ENCODE results near the gene TMEM183A. TPM values are rescaled to one million over a fixed set of nuclear protein-coding genes. Genes with fewer than 3 reads are reported as not detected.

The TMEM183A gene
- total RNA-seq, 1 donor from 2014 or later: 79.2 TPM

- TF ChIP-seq CTCF (conservative IDR thresholded peaks at IDR 0.05; ENCODE audit: low read depth, low read length): no peak
- DNase-seq (ENCODE audit: low read depth): no peak
- no peak overlapping the region for H3K4me3 ChIP-seq (ENCODE audit: low read depth, low read length)
Measured at GRCh38 chr1:203048086-203048485, 40.9 kb downstream of the TMEM183A start.

- no peak overlapping the region for H3K4me3 ChIP-seq (ENCODE audit: low read depth, low read length)
- no peak for TF ChIP-seq CTCF (conservative IDR thresholded peaks at IDR 0.05; ENCODE audit: low read depth, low read length)
- no peak for DNase-seq (ENCODE audit: low read depth)
Measured at GRCh38 chr1:203048555-203049051, 41.4 kb downstream of the TMEM183A start.

DNA sequence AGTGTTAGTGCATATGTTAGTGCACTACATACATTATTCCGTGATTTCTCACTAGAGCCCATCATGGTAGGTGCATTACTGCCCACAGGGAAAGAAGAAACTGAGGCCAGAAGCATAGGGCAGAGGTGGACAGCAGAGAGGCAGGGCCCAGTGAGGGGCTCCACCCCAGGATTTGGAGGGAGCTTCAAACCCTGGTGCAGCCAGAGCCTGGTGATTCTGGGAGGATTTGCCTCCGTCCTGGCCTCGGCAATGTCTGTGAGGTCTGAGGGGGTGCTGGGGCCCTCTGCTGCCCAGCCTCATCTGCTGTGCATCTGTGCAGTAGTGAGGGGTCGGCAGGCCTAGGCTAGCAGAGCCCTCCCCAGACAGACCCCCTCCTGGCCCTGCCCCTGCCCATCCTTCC is 41.9 kb downstream of the TMEM183A start:
- DNase-seq (ENCODE audit: low read depth): no peak
- H3K4me3 ChIP-seq (ENCODE audit: low read depth, low read length): no peak overlapping the region
- TF ChIP-seq CTCF (conservative IDR thresholded peaks at IDR 0.05; ENCODE audit: low read depth, low read length): no peak

DNA sequence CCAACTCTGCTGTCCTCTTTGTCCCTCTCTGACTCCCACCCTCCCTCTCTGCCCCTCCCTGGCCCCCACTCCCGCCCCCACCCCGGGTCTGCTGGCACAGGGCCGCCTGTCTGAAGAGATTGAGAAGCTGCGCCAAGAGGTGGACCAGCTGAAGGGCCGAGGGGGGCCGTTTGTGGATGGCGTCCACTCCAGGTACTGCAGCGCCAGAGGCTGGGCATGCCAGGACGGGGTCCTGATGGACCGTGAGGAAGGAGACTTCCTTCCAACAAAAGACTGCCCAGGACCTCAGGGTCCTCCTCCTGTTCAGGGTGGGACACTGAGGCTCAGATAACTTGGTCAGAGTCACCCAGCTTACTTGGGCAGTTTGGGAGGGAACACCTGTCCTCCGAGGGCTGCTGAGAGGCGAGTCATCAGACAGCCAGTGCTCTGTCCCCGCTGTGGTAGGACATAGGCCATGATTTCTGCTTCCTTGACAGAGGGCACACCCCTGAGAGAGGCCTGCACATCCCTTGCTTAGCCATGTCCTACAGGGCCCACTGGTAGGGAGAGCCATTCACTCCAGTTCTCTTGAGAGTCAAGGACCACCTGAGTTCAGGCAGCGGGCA is 42.5 kb downstream of the TMEM183A start:
- no peak for TF ChIP-seq CTCF (conservative IDR thresholded peaks at IDR 0.05; ENCODE audit: low read depth, low read length)
- DNase-seq (ENCODE audit: low read depth): no peak
- no peak overlapping the region for H3K4me3 ChIP-seq (ENCODE audit: low read depth, low read length)

- no peak for TF ChIP-seq CTCF (conservative IDR thresholded peaks at IDR 0.05; ENCODE audit: low read depth, low read length)
- H3K4me3 ChIP-seq (ENCODE audit: low read depth, low read length): no peak overlapping the region
- no peak for DNase-seq (ENCODE audit: low read depth)
Measured at GRCh38 chr1:203050826-203051225, 43.7 kb downstream of the TMEM183A start.

DNA sequence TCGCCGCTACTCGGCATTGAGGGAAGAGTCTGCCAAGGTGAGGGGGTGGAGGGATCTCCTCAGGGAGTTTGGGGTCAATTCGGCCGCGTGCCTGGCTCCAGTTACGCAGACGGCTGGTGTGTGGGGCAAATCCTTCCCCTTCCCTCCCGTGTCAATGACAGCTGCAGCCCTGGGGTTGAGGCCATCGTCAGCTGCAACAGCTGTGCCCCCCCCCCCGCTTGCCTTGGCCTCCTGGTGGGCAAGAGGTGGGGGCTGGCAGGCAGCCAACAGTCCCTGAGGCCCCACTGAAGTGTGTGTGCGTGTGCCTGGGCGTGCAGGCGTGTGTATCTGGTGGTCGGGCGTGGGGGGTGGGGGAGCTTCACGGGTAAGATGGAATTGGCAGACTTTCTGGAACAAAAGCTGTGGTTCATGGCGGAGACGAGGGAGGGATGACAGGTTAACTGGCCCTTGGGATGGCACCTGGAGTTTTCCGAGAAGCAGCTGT is 44.7 kb downstream of the TMEM183A start:
- H3K4me3 ChIP-seq (ENCODE audit: low read depth, low read length): no peak overlapping the region
- TF ChIP-seq CTCF (conservative IDR thresholded peaks at IDR 0.05; ENCODE audit: low read depth, low read length): no peak
- DNase-seq (ENCODE audit: low read depth): no peak

- no peak for DNase-seq (ENCODE audit: low read depth)
- H3K4me3 ChIP-seq (ENCODE audit: low read depth, low read length): no peak overlapping the region
- no peak for TF ChIP-seq CTCF (conservative IDR thresholded peaks at IDR 0.05; ENCODE audit: low read depth, low read length)
Measured at GRCh38 chr1:203052601-203053000, 45.4 kb downstream of the TMEM183A start.

Data from epithelial cell of proximal tubule (primary cell).